Measurements from ENCODE around the gene SMIM14. TPM values are rescaled to one million over a fixed set of nuclear protein-coding genes. Genes with fewer than 3 reads are reported as not detected.

SMIM14 gene
- total RNA-seq, 3 donors from 2014 or later, result 69.5 to 142 (median 123) TPM

DNA sequence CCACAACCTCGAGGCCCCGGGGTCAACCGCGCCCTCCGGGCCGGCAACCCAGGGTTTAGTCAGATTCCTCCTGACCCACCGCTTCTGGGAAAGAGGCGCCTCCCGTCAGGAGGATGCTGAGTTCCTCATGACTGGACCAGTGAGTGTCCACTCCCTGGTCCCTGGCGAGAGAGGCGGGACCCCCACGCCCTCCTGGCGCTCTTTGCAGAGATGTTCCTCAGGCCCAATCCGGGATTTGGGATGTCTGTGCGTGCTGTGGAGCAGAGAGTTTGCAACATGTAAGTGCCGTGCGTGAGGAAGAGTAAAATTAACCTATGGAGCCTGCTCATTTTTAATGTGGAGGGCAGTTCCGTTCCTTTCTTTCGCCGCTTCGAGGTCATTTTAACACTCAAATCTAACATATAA is 110.6 kb downstream of the SMIM14 start:
- H3K4me1 ChIP-seq (ENCODE audit: low read depth), result peaks cover 21% of the 10 kb centered on the region
- ATAC-seq, result peak; percentile 41
- peaks cover 4% of the 10 kb centered on the region for H3K9me3 ChIP-seq
- TF ChIP-seq, protein P1, sequence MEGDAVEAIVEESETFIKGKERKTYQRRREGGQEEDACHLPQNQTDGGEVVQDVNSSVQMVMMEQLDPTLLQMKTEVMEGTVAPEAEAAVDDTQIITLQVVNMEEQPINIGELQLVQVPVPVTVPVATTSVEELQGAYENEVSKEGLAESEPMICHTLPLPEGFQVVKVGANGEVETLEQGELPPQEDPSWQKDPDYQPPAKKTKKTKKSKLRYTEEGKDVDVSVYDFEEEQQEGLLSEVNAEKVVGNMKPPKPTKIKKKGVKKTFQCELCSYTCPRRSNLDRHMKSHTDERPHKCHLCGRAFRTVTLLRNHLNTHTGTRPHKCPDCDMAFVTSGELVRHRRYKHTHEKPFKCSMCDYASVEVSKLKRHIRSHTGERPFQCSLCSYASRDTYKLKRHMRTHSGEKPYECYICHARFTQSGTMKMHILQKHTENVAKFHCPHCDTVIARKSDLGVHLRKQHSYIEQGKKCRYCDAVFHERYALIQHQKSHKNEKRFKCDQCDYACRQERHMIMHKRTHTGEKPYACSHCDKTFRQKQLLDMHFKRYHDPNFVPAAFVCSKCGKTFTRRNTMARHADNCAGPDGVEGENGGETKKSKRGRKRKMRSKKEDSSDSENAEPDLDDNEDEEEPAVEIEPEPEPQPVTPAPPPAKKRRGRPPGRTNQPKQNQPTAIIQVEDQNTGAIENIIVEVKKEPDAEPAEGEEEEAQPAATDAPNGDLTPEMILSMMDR (IDR thresholded peaks at IDR 0.05), result no peak
- peak in 1 of 3 donors; percentile 89 for DNase-seq
- no peaks in the 10 kb centered on the region for H3K36me3 ChIP-seq (ENCODE audit: low read depth)
- peak overlapping the region; percentile 79 for H3K4me3 ChIP-seq
- intact Hi-C loops (cut with DNase I, micrococcal nuclease), result loop anchor here (5.0 to 10.0 kb wide), 2 partner anchors 107 to 109 kb away; partner anchors contain the start of gene SMIM14 (in 2 of the 2)

DNA sequence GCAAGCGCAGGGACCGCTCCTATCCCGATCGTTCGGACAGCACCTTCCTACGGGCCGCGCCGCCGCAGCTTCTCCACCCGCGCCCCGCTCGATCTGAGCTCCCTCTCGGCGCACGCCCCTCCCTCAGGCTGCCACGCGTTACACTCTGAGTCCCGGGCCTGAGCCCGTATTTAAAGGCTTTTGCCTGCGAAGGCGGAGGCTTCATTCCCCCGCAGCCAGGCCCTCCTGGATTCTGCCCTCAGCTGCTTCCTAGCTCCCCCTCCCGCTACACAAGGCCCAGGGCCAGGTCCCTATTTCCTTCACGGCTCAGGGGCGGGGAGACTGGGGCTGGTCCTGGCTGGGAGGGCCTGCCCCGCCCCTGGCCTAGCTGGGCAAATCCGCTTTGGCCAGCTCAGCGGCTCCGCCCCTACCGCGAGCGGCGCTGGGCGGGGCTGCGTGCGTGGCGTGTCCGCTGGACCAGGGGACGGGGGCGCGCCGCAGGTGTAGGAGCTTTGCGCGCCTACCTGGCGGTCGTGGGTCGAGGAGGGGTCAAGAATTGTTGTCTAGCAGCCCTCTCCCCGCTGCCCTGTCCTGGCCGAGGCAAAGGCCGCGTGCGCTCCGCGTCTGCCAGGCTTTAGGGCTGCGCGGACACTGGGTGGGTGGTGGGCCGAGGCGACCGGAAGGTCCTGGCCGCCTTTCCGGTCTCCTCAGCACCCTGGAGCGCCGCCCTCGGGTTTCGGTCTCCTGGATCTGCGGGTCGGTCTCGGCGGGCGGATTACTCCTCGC is 111.2 kb downstream of the SMIM14 start, which contains the start of gene UGDH:
Gene UGDH (minus strand): TSS at position 144 of the 765 bp plus-strand sequence. CDS start 5,927 bp downstream, outside the sequence.
- no peaks in the 10 kb centered on the region for H3K36me3 ChIP-seq (ENCODE audit: low read depth)
- peak within 1 kb of the TSS; percentile 79 for H3K4me3 ChIP-seq
- H3K9me3 ChIP-seq, result peaks cover 4% of the 10 kb centered on the region
- TF ChIP-seq, protein P1 (IDR thresholded peaks at IDR 0.05), result no peak
- DNase-seq, result peak; percentile 97 to 98 (median 98)
- H3K4me1 ChIP-seq (ENCODE audit: low read depth), result peaks cover 21% of the 10 kb centered on the region
- peak; percentile 94 for ATAC-seq
- intact Hi-C loops (cut with DNase I, micrococcal nuclease), result loop anchor here (5.0 to 10.0 kb wide), 2 partner anchors 107 to 110 kb away; partner anchors contain the start of gene SMIM14 (in 2 of the 2)

DNA sequence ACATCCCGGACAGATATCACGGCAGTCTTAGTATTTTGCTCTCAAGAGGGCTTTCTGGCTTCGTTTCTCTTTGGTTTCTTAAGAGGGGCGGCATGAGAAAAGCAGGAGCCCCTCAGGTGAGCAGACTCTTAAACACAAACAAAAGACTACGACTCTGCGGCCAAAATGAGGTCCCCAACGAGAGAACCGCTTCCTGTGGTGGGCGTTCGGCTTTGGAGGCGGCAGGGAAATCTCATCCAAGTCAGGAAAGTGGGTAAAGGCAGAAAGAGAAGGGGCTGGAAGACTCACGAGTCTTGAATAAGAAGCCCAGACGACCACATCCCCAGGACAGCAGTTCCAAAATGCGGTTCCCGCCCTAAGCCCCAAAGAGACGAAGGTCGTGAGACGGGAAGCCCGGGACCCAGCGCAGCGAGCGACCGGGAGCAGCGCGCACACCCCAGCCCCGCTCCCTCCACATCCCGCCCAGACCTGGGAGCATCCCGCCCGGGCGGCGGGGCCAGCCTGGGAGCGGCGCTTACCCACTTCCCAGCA is 111.8 kb downstream of the SMIM14 start:
- ATAC-seq (no peak), DNase-seq (no peak)
- TF ChIP-seq, protein P1 (IDR thresholded peaks at IDR 0.05), result no peak
- intact Hi-C loops (cut with DNase I, micrococcal nuclease), result loop anchor here (5.0 to 10.0 kb wide), 2 partner anchors 108 to 110 kb away; partner anchors contain the start of gene SMIM14 (in 2 of the 2)
- Histone ChIP-seq H3K36me3 (ENCODE audit: low read depth) (no peaks in the 10 kb centered on the region), H3K4me1 (ENCODE audit: low read depth) (peaks cover 26% of the 10 kb centered on the region), H3K4me3 (peak overlapping the region; percentile 79), H3K9me3 (peaks cover 4% of the 10 kb centered on the region)

DNA sequence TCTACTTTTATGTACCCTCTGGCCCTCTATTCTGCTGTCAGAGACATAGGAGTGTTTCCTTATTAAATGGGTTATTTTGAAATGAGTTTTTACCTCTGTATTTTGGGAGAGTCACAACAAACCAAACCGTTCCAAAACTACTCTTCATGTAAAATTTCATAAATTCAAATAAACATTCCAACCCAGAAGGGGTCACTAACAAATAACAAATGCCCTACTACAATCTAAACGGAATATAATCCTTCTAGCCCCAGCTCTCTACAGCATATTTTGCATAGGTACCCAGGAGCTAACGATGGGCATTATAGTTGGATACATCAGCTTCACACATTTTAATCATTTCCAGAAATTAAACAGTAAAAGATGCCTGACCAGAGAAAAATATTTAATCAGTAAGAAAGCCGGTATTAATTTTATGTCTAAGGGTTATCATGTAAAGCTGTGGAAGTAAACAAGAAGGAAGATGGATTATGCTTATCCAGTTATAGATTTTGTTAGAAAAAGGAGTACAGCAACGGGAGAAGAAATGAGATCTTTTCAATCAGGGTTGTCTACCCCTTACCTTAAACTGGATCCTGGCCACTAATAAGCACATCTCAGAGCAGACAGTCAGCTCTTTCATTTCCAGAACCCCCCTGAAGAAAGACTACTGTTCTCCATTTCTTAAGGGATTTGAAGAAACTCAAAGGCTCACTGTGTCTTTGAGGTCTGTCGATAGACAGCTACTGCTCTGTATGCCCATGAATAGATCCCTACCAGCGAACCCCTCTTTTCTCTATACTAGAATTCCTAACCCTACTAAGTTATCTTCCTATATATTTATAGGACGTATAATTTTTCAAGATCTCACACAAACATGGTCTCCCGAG is 112.6 kb downstream of the SMIM14 start:
- Histone ChIP-seq H3K36me3 (ENCODE audit: low read depth) (no peaks in the 10 kb centered on the region), H3K4me3 (peak overlapping the region; percentile 79), H3K4me1 (ENCODE audit: low read depth) (peaks cover 26% of the 10 kb centered on the region), H3K9me3 (no peaks in the 10 kb centered on the region)
- TF ChIP-seq, protein P1 (IDR thresholded peaks at IDR 0.05), result no peak
- intact Hi-C loops (cut with DNase I, micrococcal nuclease), result loop anchor here (5.0 to 10.0 kb wide), 2 partner anchors 109 to 111 kb away; partner anchors contain the start of gene SMIM14 (in 2 of the 2)
- ATAC-seq, result no peak
- DNase-seq, result no peak

Data from mucosa of descending colon (tissue), 3 donors.